ENCODE data around the gene CCDC194.
A peak's percentile ranks its signal among the peaks of the same experiment; 100 is the strongest.

The CCDC194 gene

GRCh38 chr19:17406046-17406886 lies 12.3 kb upstream of the CCDC194 start:
- DNase-seq (ENCODE audit: low read depth in 2 of 2), result no peak

DNA sequence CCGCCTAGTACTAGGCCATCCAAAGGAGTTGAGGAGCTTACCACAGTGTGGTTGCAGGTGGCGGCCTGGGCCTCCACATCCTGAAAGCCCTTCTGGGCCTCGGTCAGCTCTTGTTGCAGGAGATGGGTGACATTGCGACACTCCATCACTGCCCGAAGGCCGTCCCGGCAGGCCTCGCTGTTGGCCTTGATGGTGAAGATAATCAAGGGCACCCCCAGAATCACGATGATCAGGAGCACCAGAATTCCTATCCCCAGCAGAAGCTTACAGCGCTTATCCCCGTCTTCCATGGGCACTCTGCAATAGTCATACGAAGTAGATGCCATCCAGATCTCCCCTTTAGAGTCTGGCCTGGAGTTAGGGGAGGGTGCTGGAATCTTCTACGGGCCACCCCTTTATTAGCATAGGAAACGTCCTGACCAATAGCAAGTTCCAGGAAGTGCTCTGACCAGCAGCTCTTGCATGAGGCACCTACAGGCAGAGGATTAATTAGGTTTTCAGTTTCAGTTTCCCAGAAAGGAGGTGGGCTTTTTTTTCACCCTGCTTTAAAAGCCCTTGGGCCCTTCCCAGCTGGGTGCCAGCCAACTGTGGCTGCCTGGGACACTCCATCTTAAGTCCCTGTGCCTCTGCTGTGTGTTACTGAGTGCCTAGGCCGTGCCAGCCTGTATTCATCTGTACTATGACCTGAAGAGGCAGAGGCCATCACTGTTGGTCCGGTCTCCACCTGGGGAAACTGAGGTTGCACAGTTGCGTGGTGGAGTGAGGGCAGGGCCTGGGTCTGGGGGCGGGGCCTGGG lies 11.5 kb upstream of the CCDC194 start, which contains the start of gene BST2:
Gene BST2, minus strand, starts transcription at position 381 of the 796 bp plus-strand sequence. Its CDS starts 55 bp downstream, at position 326.
- DNase-seq (ENCODE audit: low read depth in 2 of 2), result no peak

- no peak for DNase-seq (ENCODE audit: low read depth in 2 of 2)
Observed at GRCh38 chr19:17404621-17405249, 10.7 kb upstream of the CCDC194 start.

DNA sequence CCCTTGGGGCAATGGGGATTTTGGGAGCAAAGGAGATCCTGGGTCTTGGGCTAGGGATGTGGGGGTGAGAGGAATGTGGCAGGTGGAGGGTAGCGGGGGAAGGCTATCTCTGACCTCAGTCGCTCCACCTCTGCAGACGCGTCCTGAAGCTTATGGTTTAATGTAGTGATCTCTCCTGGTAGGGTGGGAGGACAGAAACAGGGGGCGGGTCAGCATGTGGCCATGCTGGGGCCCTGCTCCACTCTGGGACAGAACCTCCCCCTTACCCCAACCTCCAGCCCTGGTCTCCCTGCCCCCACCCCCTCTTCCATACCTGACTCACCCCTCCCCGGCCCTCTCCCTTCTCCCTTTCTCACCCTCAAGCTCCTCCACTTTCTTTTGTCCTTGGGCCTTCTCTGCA lies 10.0 kb upstream of the CCDC194 start:
- no peak for DNase-seq (ENCODE audit: low read depth in 2 of 2)

DNA sequence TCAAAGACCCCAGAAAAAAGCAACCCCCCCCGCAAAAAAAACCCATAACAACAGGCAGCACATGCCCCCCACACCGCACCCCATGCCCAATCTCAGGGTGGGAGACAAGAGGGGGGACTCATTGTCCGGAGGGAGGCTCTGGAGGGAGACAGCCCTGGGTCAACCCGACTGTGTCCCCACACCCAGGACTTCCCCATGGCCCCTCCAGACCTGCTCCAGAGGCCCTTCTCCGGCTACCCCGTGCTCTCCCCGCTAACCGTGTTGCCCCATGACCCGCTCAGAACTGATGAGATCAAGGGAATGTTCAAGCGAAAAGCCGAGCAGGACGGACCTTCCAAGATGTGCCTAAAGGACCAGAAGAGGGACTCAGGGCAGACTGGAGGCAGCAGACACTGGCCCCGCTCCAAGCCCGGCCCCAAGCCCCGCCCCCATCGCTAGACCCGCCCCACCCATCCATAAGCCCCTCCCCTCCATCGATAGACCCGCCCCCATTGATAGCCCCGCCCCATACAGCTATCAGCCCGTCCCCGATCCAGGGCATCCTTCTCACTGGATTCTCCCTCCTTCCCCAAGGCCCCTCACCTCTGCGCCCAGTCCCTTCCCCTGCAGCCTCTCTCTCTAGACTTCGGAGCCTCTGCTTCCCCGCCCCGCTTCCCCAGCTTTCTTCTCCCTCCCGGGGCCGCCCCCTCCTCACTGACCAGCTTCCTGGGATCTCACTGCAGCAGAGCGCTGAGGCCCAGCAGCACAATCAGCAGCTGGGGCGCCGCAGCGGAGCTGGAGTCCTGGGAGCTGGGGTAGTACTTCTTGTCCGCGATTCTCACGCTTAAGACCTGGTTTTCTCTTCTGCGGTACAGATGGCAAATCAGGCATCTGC lies 9.2 kb upstream of the CCDC194 start:
- no peak for DNase-seq (ENCODE audit: low read depth in 2 of 2)

DNA sequence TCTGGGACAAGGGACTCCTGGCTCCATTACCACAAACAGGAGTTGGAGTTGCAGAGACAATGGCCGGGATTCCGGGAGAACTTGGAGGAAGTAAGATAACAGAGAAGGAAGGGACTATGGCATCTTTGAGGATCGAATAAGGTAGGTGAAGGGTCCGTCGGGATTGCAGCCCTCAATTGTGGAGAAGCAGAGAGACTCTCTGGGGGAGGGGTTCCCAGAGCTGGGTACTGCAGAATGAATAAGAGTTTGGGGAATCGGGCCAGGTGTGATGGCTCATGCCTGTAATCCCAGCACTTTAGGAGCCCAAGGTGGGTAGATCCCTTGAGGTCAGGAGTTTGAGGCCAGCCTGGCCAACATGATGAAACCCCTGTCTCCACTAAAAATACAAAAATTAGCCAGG lies 7.6 kb upstream of the CCDC194 start:
- DNase-seq (ENCODE audit: low read depth in 2 of 2), result no peak

DNA sequence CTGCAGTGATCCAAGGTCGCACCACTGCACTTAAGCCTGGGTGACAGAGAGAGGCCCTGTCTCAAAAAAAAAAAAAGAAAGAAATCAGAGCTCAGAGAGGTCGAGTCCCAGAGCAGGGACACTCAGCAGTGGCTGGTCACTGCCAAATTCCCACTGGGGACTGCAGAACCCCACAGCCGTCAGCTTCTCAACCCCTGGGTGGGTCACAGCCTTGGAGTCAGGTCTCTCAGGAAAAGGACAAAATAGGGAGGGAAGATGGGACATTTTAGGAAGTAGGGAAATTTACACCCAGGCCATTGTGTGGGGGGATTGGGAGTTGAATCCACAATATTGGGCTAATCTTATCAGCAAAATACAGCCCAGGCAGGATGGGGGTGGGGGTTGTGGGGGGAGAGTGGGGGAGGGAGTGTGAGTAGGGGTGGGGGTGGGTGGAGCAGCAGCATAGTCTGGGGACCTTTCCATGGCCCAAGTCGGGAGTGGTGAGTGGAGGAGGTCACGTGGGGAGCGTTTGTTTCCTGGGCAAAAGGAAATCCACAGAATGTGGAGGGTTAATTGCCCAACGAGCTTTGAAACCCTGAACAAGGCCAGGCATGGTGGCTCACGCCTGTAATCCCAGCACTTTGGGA lies 5.0 kb upstream of the CCDC194 start:
- DNase-seq (ENCODE audit: low read depth in 2 of 2), result no peak

DNA sequence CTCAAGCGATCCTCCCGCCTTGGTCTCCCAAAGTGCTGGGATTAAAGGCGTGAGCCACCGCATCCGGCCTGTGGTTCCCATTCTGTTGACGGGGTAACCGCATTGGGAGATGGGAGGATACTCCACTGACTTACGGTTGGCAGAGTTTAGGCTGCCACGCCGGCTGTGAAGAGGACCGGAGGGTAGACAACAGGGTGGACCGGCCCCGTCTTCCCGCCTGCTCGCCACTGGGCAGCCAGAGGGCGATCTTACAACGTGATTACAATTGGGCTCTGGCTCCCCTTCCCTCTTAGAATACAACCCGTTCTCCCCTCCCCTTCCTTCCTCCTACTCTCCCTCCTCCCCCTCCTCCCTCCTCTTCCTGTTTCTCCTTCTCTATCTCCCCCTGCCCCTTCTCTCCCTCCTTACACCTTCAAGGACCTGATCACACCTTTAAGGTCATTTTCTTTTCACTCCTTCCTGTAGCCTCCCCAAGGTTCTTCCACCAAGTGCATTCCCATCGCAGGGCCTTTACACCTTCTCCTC lies 957 bp upstream of the CCDC194 start:
- peak in 1 of 2 donors; percentile 38 for DNase-seq (ENCODE audit: low read depth in 2 of 2)

DNA sequence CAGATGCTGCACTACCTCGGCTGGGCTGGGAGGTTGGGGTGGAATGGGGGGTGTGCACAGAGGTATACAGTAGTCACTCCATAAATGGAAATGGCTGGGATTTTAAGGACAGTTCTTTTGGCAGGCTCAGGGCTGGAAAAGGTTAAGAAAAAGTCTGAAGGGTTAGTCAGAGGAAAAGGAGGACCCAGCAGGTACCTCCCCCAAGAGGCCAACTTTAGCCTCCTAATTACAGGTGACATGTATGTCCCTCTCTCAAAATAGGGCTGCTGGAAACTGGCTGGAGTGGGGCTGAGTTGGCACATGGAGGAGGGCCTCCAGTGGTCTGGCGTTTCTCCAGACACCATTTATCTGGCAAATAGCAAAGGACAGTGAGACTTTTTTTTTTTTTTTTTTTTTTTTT lies 994 bp downstream of the CCDC194 start:
- no peak for DNase-seq (ENCODE audit: low read depth in 2 of 2)

DNA sequence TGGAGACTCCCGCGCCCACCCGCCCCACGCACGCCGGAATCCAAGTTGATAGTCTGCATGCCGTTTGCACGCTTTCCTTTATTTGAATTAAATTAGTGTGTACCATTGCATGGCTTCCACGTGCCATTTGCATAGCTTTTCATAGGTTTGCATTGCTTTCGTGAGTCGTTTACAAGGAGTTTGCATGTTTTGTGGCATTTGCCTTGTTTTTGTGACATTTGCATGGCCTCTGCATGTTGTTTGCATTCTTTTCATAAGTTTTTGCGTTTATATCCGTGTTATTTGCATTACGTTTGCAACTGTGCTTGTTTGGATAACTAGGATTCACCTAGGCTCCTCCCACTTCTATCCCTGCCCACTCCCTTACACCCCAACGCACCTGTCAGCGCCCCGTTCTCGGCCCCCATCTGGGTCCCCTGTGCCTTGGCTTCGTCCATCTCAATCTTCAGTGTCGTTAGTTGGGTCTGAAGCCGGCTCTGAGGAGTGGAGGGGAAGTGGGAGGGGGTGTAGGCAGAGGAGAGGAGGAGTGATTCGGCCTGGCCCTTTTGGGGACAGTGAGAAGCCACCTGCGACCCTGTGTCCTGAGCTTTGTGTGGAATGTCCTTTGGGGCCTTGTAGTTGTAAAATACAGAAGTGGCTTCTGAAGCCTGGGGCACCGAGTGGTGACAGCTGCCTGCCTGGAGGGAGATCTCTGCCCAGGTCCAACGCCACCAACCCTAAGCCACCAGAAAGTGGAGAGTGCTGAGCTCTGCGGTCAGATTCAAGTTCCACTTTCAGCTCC lies 2.4 kb downstream of the CCDC194 start:
- no peak for DNase-seq (ENCODE audit: low read depth in 2 of 2)

- peak; percentile 74 to 75 for DNase-seq (ENCODE audit: low read depth in 2 of 2)
Observed at GRCh38 chr19:17390665-17391370, 3.2 kb downstream of the CCDC194 start.

DNA sequence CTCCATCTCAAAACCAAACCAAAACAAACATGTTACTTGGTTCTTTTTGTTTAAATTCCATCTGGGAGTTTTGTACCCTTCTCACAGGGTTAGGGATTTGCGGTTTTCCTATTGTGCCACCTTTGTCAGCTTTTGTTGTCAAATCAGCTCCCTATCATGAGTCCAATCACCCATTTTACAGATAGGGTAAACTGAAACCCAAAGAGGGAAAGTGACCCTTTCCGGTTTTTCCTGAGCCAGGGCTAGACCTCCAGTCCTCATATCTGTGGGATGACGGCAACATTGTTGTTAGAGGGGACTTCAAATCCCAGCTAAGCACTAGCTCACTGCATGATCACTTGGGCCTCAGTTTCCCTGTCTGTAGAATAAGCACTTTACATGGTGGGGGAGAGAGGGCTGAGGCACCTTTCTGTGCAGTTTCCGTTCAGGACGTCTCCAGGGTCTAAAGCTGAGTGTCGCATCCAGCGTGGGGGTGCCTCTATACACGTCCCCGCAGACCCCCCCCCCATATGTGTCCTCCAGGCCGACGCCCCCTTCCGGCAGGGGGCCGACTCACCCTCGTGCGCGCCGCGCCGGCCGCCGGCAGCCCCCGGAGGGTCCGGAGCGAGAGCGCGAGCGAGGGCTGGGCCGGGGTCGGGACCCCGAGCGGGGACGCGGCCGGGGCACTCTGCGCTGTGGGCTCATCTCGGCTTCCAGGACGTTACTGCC lies 3.9 kb downstream of the CCDC194 start:
- no peak for DNase-seq (ENCODE audit: low read depth in 2 of 2)

- DNase-seq (ENCODE audit: low read depth in 2 of 2), result no peak
Observed at GRCh38 chr19:17389288-17389687, 4.7 kb downstream of the CCDC194 start.

GRCh38 chr19:17385878-17386611 lies 8.0 kb downstream of the CCDC194 start:
- peak; percentile 32 to 34 for DNase-seq (ENCODE audit: low read depth in 2 of 2)

GRCh38 chr19:17380426-17381138 lies 13.4 kb downstream of the CCDC194 start:
- no peak for DNase-seq (ENCODE audit: low read depth in 2 of 2)

GRCh38 chr19:17379221-17379631 lies 14.8 kb downstream of the CCDC194 start:
- DNase-seq (ENCODE audit: low read depth in 2 of 2), result no peak

- no peak for DNase-seq (ENCODE audit: low read depth in 2 of 2)
Observed at GRCh38 chr19:17378271-17378670, 15.7 kb downstream of the CCDC194 start.

Measured in stimulated activated CD8-positive, alpha-beta memory T cell treated with anti-CD3 and anti-CD28 coated beads, Interleukin-2, amount 100 ng/mL, for 1 hour (primary cell).